ENCODE measurements around the gene TBX19.

DNA sequence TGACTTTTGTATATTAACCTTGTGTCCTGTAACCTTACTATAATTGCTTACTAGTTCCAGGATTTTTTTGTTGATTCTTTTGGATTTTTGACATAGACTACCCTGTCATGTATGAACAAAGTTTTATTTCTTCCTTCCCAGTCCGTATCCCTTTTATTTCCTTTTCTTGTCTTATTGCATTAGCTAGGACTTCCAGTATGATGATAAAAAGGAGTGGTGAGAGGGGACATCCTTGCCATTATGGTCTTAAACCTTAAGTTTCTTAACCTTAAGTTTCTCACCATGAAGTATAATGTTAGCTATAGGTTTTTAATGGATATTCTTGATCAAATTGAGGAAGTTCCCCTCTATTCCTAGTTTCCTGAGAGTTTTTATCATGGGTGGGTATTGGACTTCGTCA lies 24.5 kb upstream of the TBX19 start:
- TF ChIP-seq, protein P1, sequence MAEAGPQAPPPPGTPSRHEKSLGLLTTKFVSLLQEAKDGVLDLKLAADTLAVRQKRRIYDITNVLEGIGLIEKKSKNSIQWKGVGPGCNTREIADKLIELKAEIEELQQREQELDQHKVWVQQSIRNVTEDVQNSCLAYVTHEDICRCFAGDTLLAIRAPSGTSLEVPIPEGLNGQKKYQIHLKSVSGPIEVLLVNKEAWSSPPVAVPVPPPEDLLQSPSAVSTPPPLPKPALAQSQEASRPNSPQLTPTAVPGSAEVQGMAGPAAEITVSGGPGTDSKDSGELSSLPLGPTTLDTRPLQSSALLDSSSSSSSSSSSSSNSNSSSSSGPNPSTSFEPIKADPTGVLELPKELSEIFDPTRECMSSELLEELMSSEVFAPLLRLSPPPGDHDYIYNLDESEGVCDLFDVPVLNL (CRISPR knock-in tag; IDR thresholded peaks at IDR 0.05; ENCODE audit: borderline replicate concordance, low read depth), result no peak
- TF ChIP-seq FOXJ3 (CRISPR knock-in tag; IDR thresholded peaks at IDR 0.05; ENCODE audit: borderline replicate concordance), result no peak
- TF ChIP-seq ATF1 (CRISPR knock-in tag; IDR thresholded peaks at IDR 0.05), result no peak
- no peak for TF ChIP-seq NFE2L1 (CRISPR knock-in tag; IDR thresholded peaks at IDR 0.05)
- TF ChIP-seq, protein P2, sequence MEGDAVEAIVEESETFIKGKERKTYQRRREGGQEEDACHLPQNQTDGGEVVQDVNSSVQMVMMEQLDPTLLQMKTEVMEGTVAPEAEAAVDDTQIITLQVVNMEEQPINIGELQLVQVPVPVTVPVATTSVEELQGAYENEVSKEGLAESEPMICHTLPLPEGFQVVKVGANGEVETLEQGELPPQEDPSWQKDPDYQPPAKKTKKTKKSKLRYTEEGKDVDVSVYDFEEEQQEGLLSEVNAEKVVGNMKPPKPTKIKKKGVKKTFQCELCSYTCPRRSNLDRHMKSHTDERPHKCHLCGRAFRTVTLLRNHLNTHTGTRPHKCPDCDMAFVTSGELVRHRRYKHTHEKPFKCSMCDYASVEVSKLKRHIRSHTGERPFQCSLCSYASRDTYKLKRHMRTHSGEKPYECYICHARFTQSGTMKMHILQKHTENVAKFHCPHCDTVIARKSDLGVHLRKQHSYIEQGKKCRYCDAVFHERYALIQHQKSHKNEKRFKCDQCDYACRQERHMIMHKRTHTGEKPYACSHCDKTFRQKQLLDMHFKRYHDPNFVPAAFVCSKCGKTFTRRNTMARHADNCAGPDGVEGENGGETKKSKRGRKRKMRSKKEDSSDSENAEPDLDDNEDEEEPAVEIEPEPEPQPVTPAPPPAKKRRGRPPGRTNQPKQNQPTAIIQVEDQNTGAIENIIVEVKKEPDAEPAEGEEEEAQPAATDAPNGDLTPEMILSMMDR (IDR thresholded peaks at IDR 0.05), result no peak
- TF ChIP-seq, protein P3, sequence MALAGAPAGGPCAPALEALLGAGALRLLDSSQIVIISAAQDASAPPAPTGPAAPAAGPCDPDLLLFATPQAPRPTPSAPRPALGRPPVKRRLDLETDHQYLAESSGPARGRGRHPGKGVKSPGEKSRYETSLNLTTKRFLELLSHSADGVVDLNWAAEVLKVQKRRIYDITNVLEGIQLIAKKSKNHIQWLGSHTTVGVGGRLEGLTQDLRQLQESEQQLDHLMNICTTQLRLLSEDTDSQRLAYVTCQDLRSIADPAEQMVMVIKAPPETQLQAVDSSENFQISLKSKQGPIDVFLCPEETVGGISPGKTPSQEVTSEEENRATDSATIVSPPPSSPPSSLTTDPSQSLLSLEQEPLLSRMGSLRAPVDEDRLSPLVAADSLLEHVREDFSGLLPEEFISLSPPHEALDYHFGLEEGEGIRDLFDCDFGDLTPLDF (CRISPR knock-in tag; IDR thresholded peaks at IDR 0.05), result no peak
- no peak for TF ChIP-seq ZNF416 (CRISPR knock-in tag; IDR thresholded peaks at IDR 0.05)
- no peak for TF ChIP-seq SP1 (CRISPR knock-in tag; conservative IDR thresholded peaks at IDR 0.05)
- TF ChIP-seq, protein P4, sequence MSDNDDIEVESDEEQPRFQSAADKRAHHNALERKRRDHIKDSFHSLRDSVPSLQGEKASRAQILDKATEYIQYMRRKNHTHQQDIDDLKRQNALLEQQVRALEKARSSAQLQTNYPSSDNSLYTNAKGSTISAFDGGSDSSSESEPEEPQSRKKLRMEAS (CRISPR knock-in tag; IDR thresholded peaks at IDR 0.05), result no peak
- no peak for TF ChIP-seq TCF7 (CRISPR knock-in tag; IDR thresholded peaks at IDR 0.05; ENCODE audit: low read depth)
- no peak for TF ChIP-seq ZNF121 (CRISPR knock-in tag; IDR thresholded peaks at IDR 0.05)
